HG03025 (cell line): ENCODE data around the gene RAB20.
"Not testable (repeated sequence)": the region's sequence is repeated elsewhere in the genome, so short reads cannot be mapped to it uniquely, and the experiment has no call there.

Experiments
- ATAC-seq: cut with Tn5 transposase; IDR thresholded peaks from one replicate; pipeline ENCODE4 v1.9.1; 2021; ENCODE audit warnings: mild to moderate bottlenecking, moderate library complexity; ENCODE audit not compliant: unreplicated experiment, low FRiP score

Gene RAB20

DNA sequence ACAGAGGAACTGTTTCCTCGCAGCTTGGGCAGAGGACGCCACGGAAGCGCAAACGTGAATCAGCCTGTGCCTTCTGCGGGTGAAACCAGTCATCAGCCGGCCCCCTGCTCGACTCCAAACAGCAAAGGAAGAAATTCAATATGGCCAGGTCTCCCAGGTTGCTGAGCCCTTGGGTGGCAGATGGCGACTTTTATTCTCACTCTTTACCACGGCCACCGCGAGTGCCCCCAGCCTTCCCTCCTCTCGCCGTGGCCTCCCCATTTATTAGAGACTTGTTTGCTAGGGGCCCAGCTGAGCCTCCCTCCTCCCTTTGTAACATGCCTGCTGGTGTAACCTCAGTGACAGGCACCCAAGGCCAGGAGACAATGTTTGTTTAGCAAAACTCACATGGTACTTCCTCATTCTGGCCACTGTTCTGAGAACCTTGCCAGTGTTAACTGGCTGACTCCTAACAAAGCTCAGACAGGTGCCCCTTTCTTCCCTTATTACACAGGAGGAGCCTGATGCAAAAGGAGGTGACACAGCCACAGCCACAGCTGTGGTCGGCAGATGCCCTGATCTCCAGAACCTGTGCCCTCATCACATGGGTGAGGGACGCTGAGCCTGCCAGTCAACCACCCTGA is 5.8 kb downstream of the RAB20 start:
- no peak for ATAC-seq

- no peak for ATAC-seq
These were observed 6.6 kb downstream of the RAB20 start for GRCh38 chr13:110554946-110555345.

- no peak for ATAC-seq
These were observed 7.2 kb downstream of the RAB20 start for GRCh38 chr13:110554227-110554836.

DNA sequence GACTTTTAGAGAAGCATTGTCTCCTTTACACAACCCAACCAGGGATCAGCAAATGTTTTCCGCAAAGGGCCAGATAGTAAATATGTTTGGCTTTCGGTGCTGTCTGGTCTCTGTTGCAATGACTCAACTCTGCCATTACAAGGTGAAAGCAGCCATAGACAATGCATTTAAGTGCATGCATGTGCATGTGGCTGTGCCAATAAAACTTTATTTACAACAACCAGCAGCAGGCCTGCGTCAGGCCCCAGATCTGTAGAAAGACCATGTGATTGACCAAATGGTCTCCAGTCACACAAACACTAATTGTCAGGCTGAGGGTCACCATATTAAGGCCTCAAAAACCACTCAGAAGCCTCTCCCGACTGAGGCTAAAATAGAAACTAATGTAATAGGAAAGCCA is 8.1 kb downstream of the RAB20 start:
- no peak for ATAC-seq

DNA sequence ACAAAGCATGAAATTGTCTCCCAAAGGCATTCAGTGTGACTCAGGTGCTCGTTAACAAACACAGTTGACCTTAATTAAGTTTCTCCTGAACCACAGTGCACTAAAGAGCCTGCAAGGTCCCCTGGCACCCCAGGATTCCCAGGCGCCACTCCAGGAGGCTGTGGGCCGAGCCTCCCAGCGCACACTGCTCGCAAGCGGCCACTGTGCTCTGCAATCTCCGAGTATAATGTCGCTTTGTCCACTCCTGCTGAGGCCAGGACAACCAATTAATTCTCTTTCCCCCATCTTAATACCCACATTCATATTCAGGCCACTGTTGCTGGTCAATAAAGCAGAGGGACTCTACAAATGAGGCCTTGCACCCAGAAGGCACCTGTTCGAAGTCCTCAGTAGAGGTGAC is 8.8 kb downstream of the RAB20 start:
- ATAC-seq = no peak

DNA sequence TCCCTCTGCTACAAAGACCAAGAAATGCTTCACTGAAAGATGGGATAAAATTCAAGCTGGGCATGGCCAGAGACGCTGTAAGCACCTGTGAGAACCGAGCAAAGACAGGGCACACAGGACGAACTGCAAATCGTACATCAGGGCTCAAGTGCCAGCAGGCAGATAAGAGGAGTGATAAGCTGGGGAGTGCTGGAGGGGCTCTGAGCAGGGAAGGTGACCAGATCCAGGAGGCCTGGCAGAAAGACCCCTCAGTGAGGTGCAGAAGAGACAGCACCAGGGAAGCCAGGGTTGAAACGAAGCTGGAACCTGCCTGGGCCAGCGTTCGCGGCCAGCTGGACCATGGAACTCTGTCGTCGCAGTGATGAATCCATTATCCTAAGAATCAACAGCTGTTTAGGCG is 10.2 kb downstream of the RAB20 start:
- ATAC-seq = no peak

- ATAC-seq = no peak
These were observed 11.7 kb downstream of the RAB20 start for GRCh38 chr13:110549795-110550160.

DNA sequence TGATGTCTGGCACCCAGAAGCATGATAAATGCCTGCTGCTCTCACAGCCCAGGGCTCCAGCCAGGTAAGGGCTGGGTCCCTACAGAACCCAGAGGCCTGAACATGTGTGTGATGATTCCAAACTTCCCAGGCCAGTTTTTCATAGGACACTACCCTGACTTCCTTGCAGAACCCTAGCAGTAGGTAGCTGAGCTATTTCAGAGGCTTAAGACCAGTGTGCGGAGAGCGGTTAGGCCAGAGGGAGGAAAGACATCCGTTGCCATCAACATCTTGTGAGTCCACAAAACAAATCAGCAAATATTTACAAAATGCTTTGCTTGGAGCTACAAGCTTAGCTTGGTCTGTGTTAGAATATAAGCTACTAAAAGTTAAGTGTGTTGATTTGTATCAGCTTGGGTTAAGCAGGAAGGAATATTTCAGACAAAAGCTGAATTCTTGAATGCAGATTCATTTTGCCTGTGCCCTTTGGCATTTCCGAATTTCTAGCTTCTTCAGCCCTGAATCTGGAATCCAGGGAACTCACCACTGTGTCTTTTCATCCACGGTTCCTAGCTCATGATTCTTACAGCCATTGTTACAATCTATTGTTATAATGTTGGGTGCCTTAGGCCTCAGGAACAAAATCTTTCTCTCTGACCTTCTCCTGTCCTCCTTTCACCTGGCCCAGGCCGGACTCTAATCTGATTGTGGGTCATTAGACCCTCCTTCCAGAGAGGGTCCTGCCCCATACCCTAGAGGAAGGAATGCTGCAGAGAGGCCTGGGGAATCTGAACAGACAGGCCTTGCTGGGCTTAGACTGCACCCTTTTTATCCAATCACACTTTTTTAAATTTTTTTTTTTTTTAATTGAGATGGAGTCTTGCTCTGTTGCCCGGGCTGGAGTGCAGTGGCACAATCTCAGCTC is 12.4 kb downstream of the RAB20 start:
- no peak for ATAC-seq

DNA sequence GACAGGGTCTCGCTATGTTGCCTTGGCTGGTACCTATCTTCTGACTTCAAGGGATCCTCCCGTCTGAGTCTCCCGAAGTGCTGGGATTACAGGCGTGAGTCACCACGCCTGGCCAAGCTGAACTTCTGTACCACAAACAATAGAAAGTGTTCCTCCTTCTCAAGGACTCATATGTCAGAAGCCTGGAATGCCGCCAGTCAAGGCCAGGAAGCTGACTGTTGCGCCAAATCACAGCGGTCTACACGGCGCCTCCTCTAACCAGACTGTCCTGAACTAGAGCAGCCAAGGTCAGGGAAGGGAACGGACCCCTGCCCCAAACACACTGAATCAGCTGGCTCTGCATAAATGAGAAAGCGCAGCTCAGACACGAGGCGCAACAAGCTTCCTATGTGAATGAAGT is 14.6 kb downstream of the RAB20 start:
- ATAC-seq = no peak

DNA sequence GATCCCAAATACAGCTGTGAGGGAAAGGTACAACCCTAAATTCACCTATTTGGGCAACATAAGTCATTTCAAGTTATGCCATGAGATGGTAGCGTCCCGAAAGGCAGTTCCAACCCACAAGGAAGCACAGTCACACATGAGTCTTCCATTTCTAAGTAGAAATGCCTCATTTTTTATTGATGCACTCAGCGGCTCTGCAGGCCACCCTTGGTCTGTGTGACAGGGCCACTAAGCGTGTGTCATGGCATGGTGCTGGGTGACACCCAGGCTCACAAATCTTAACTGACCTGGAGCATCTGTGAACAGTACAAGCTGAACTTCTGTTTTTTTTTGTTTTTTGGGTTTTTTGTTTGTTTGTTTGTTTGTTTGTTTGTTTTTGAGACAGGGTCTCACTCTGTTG is 15.1 kb downstream of the RAB20 start:
- ATAC-seq = no peak

DNA sequence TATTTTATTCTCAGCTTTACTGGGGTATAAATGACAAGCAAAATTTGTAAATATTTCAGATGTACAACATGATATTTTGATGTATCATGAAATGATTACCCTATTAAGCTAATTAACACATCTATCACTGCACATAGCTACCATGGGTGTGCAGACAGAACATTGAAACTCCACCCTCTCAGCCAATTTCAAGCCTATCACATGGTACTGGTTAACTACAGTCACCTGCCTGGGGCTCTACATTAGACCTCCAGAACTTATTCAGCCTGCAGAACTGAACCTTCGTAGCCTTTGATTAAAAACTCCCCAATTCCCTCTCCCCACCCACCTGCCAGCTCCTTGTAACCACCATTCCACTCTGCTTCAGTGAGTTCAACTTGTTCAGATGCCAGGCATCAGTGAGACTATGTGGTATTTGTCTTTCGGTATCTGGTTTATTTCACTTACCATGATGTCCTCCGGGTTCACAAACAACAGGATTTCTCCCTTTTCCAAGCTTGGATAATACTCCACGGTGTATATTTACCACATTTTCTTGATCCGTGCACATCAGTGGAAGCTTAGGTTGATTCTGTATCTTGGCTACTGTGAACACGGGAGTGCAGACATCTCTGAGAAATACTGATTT is 19.2 kb downstream of the RAB20 start:
- ATAC-seq = no peak

- ATAC-seq = no peak
These were observed 20.0 kb downstream of the RAB20 start for GRCh38 chr13:110541526-110541920.

- no peak for ATAC-seq
These were observed 20.5 kb downstream of the RAB20 start for GRCh38 chr13:110540871-110541525.

DNA sequence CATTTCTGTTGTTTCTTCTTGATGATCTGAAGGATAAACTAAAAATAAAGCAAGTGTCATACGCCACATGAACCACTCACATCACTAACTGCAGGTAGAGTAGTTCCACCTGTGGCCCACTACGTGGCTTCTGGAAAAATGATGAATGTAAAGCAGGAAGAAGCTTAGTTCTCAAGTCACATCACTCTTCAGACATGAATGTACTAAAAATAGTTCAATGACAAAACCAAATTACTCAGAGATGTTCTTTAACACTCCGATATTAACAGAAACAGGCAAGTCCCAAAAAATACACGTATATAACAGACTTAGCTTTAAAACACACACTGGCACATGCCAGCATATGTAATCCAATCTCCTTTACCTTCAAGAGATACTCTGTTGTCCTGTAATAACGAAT is 21.6 kb downstream of the RAB20 start:
- ATAC-seq = no peak

- ATAC-seq = no peak
These were observed 22.9 kb downstream of the RAB20 start for GRCh38 chr13:110538632-110539031.

DNA sequence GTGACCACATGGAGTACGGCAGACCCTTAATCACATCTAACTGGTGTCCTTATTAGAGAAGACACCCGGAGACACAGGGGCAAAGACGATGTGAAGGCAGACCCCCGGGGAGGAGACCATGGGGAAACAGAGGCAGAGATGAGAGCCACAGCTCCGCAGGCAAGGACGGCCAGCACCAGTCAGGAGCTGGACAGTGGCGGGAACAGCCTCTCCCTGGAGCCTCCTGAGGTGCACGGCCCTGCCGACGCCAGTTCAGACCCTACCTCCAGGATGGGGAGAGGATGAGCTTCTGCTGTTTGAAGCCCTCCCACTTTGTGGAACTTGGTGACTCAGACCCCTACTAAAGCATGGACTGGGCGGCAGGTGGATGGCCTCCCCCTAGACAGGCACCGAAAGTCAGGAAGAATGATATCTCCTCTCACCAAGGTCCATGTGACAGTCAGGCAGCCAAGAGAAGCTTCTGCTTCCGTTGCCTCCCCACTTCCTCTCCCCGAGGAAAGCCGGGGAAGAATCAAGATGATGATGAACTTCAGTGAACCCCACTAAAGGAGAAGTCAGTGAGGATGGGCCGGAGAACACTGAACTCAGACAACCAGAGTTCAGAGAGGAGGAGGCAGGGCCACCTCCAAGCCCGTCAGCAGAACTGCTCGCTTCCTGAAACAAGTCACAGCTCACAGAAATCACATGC is 25.4 kb downstream of the RAB20 start:
- no peak for ATAC-seq

GRCh38 chr13:110535526-110535925 is 26.0 kb downstream of the RAB20 start:
- no peak for ATAC-seq

DNA sequence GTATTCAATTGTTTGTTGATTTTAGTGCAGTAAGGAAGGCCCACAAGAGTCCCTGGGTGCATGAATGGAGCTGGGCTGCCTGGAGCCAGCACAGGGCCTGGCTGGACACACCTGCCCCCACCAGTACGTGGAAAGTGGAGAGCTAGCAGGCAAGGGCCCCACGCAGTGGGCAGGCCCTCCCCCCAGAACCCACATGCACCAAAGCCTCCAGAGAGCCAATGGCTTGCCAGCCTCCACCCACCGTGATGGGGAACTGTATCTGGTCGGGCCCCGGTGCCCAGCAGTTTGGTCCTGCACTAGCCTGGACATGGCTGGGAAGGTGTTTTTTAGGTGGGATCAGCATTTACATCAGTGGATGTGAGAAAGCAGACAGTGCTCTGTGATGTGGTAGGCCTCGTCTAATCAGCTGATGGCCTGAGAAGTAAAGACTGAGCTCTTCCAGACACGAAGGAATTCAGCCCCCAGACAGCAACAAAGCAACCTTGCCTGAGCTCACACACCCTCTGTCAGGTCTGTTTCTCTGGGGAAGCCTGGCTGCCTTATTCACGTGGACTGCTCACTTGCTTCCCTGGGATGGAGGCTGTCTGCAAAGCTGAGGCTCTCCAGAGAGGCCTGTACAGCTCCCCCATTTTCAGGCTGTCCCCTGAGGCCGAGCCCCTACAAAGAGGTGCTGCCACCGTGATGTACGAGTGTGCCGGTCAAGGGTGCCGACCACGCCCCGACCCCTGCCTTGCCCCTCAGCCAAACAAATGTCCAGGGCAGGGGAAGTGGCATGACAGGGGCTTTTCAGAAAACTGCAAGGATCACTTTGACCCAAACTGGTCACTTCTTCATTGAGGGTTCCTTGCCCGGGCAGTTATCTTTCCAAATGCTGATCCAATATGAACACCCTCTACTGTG is 27.5 kb downstream of the RAB20 start:
- ATAC-seq = no peak

- ATAC-seq = not testable (repeated sequence)
These were observed 29.3 kb downstream of the RAB20 start for GRCh38 chr13:110532258-110532657.
